Activated naive CD8-positive, alpha-beta T cell treated with anti-CD3 and anti-CD28 coated beads, Interleukin-2, amount 50 U/mL, for 16 hours (primary cell): ENCODE measurements around the gene ZMIZ1.

Source experiments
- DNase-seq: peaks from one replicate; pipeline ENCODE4 v3.0.0-alpha.2; 2020; ENCODE audit warnings: low read depth, low spot score

The ZMIZ1 gene

DNA sequence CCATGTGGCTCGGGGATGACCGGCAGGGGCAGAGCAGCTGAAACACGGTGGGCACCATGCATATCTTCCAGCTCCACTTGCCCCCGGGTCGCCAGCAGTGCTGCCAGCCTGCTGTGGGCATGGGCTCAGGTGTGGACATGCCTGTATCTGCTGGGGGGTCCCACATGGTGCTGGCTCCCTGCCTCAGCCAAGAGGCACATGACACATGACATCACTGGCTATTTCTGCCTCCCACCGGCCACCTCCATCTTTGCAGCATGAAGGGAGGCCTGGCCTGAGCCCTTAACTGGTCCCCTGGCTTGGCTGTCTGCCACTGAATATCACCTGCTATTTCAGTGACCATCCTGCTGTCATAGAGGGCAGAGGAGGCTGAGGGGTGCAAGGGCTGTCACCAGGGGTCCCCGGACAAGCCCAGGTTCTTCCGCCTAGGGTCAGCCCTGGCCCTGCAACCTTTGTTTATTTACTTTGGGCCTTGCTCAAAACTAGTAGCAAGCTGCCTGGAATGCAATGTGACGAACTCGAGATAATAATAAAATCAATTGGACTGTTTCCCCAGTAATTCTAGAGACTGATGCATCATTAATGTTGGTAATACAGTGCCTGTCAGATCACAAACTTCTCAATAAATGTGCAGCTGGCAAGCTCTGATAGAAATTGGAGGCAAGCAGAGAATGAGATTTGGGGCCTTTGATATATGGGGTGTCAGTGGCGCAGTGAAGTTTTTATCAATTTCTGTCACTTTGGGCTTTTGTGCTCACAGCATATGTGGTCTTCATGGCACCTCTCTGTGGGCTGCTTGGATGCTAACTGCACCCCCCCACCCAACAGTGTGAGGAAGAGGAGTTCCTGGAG, 28.5 kb downstream of the ZMIZ1 start:
- DNase-seq = no peak

DNA sequence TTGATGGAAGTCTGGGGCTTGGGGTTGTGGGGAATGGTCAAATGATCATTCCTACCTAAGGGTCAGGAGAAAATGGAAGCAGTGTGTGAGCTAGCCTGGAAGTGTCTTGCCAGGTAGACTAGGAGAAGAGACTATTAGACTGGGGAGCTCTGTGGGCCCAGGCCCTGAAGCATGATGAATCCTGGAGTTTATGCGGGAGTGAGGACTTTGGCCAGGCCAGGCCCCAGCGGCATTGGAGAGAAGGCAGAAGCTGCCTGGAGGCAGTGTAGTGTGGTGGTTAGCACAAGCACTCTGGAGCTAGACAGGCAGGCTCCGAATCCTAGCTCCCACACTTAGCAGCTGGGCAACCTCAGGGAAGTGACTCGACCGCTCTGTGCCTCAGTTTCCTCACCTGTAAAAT, 29.3 kb downstream of the ZMIZ1 start:
- no peak for DNase-seq

DNA sequence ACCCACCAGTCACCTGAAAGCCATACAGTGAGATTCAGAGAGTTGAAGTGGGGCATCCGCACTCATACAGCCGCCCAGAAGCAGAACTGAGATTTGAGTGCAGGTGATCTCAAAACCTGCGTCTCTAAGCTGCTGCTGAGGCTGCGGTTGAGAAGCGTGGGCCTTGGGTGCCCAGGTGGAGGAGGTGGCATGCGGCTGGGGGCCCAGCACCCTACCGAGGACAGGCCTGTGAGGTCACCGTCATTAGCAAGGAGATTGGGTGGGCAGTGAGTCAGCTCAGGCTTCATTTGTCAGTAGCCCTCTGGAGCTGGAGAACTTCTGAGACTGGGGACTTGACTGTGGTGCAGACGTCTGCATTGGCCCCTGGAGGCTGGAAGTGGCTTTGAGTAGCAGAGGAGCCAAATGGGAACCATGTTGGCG, 29.8 kb downstream of the ZMIZ1 start:
- DNase-seq = no peak

DNA sequence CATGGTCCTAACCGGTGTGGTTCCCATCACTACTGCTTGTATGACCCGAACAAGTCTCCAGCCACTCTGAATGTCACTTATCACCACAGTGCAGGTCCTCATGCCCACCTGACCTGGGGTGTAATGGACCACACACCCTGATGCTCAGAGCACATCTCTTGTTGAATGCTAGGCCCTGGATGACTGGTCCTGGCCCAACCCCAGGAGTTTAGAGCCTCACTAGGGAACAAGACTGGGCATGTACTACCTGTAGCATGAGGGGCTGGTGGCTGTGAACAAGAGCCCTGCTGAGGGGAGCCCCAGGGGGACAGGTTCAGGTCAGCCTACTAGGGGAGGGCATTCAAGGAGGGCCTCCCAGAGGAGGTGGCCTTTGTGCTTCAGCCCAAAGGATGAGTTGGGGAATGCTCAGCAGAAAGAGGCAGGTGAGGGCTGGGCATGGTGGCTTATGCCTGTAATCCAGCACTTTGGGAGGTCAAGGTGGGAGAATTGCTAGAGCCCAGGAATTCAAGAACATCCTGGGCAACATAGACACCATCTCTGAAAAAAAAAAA, 31.2 kb downstream of the ZMIZ1 start:
- DNase-seq = no peak

DNA sequence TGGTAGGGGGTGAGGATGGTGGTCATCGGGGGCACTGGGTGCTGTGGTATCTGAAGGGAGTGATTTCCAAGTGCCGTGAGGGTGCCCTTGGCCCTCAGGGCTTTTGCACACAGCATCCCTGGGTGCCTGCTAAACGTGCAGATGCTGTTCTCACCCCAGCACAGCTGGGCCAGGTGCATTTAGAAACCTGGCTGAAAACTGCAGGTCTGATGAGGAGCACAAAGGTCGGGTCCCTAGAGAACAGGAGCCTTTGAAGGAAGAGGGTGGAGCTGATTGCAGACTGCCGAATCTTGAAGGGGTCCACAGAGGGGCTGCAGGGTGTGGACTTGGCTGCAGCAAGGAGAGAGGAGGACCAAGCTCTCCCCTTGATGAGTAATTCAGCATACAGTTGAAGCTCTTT, 32.0 kb downstream of the ZMIZ1 start:
- no peak for DNase-seq

DNA sequence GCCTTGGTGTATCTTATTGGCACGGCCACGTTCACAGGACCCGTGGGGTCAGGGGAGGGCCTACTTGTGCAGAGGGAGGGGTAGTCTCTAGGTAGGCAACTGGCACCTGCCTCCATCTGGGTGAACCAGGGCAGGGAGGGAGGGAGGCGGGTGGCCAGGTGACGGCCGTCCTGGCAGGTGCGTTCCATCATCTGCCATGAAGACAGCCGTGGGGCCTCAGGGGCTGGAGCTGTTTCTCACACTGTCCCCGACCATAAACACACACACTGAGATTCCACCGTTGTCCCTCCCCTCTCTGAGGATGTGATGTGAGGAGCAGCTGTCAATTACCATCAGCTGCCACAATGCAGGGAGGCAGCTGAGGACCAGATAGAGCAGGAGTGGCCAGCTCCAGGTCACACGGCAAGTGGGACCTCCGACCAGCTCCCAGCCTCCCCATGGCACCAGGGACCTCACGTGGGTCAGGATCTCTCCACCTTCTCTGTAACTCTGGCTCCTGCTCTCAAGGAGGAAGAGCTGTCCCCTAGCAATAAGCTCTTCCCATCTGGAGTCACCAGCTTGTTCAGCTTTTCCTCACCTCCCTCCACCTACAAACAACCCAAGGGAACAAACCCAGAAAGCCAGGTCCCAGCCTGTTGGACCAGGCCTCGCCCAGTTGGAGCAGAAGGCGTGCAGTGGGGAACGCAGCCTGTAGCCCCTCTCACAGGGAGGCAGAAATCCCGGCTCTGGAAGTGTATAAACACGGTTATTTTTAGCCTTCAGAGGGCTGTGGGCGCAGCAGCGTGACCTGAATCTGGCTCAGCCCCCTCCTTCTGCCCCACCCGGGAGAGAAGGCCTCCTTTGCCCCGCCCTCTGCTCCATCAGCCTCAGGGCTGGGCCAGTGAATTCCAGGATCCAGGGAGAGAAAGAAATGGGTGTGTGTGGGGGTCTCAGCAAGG, 33.1 kb downstream of the ZMIZ1 start:
- no peak for DNase-seq

DNA sequence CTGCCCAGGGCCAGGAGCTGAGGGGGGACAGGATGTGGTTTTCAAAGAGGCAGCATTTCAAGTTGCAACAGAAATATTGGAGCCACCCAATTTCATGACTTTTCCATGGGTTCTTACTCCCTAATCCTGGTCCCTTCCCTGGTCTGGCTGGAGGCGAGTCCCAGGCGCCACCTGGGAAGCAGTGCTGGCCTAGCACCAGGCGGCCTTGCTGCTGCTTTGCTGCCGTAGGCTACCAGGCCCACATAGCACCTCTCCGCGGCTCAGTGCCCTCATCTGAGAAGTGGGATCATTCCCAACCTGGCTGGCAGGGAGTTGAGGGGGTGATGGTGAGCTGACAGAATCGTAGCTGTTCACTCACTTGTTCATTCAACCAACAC, 33.7 kb downstream of the ZMIZ1 start:
- no peak for DNase-seq

DNA sequence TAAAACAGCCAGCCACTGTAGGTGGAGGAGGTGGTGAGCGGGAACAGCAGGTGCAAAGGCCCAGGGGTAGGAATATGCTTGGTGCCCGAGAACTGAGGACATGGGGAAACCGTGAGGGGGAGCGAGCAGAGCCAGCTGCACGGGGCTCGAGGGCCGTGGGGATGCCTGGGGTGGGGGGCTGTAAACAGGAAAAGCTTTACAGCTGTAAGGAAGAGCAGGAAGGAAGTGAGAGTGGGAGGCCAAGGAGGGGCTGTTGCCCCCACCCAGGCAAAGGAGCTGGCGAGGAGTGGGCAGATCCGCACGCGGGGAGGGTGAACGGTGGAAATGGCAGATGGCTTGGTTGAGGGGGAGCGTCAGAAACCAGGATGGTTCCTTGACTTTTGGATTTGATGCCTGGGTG, 34.4 kb downstream of the ZMIZ1 start:
- no peak for DNase-seq

DNA sequence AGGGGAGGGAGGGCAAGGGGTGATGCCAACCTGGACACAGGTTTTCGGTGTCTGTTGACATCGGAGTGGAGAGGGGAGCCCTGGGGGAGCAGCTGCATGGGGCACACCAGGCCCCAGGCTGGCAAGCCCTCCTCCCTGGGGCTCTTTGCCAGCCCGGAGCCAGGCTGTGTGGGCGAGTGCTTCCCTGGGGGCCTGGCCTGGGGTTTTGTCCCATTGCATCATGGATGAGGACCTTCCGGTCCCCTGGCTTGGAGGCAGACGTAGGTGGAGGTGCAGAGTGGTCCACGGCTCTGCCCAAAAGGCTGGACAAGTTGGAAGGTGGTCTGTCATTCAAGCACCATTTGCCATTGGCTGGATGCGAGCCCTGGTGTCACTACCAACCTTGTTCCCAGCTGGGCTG, 34.8 kb downstream of the ZMIZ1 start:
- no peak for DNase-seq

DNA sequence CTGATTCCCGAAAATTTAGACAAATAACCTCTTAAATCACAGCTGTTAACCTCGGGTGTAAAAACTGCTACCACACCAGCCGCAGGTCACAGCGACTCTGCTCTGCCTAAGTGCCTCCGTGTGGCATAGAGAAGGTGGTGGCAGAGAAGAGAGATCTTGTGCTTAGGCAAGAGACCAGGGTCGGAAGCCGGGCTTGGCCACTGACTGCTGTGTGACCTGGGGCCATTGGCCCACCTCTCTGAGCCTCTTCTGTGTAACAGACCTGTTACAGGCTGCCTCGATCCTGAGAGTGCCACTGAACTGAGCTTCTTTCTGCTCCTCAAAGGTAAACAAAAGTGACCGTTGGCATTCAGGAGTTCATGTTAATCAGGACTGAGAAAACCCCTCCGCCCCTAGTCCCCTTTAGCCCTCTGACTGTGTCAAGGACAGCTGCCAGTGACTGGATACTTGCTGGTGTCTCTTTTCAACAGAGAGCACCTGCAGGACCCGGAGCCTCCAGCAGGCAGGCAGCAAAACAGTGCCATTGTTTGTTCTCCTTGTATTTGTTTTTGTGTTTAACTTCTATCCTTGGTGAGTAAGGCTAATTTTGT, 36.5 kb downstream of the ZMIZ1 start:
- no peak for DNase-seq

DNA sequence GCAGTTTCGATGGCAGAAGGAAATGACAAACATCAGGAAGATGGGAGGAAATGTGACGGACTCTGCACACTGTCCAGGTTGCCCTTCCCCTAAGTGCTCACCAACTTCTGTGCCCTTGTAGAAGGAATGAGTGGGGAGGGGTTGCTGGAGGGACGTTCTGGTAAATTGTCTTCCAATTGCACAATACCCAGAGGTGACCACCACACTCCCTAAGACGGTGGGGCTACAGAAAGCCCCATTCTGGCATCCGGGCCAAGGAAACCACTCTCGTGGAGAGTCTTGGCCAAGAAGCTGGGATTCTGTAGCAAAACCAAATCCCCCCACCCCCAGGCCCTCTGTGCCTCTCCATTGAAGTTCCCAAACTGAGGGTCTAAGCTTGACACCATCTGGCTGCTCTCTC, 37.1 kb downstream of the ZMIZ1 start:
- no peak for DNase-seq

DNA sequence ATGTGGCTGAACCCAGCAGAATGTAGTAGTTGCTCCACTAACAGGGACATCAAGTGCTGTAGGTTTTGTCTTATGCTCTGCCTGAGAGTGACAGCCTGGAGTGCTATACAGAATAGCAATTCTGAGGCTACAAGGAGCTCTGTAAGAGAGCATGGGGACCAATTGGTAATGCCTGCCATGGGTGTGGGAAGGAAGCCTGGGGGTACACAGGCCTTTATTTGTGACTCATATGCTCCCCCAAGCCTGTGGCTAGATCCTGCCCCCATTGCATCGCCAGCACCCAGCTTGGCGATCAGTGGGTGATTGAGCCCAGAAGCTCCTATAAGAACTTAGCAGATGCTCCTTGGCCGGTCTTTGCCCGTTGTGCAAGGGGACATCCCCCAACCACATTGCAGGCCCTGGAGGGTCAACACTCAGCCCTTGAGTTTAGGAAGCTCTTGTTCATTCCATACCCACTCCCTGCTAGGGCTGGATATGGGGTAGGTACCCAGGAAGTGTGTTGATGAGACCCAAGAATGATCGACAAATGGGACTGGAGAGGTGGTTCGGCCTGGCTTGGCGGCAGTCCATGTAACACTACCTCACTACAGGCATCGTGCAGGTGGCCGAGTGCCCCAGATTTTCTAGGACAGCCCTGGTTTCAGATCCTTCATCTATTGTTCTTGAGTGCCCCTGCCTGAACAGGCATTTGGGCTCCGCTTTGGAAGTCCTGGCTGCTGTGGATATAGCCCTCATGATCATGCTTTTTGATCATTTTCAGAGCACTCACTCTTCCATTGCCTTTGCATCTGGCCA, 37.7 kb downstream of the ZMIZ1 start:
- DNase-seq = no peak

DNA sequence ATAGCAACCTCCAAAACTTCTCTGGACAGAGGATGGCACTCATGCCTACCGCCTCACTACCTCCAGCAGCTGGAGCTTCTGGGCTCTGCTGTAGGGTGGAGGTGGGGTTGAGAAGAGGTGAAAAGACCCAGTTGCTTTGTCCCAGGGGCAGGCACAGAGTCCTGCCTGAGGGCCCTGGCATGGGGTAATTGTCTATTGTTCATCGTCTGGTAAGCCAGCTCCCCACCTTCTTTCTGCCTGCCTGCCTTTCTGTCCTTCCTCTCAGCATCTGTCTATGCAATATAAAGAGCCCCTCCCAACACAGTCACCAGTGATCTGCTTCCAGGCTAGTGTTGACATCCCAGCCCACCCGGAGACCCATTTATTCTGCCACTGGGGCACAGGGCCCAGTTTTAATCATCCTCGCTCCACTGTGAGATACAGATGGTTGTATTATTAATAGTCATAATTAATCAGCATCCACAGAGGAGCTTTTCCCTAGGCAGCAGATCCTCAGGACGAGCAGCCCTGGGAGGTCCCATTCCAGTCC, 39.0 kb downstream of the ZMIZ1 start:
- DNase-seq = no peak

DNA sequence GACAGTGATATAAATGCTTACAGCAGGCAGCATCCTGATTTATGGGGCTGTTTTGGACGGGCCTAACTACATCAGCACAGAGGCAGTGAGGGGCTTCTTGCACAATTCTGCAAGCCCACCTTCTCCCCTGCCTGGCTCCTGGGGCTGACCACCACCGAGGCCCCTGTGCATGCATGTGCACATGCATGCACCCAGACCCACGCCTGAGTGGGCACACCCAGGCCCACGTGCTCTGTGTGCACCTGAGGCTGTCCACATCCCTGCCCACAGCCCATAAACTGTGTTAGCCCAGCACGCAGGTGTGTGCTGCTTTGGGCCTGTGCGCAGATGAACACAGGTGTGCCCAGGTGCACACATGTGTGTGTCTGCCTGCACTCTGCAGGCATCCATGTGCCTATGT, 40.0 kb downstream of the ZMIZ1 start:
- no peak for DNase-seq

DNA sequence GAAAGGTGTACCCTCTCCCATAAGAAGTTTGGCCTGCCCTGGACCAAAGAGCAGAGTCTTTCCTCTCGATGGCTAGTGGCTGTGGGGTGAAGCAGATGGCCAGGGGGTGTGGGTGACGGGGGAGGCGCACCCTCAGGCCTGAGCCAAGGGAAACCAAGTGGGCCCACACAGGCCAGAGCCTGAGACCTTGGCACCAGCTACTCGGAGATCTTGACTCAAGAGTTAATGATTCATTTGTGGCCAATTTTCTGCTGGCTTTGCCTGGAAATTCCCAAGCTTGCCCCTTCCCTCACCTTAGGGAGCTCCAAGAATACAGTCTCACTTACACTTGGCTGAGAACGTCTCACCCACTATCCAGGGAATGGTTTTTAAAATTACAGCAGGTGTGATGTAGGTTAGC, 42.7 kb downstream of the ZMIZ1 start:
- DNase-seq = no peak

DNA sequence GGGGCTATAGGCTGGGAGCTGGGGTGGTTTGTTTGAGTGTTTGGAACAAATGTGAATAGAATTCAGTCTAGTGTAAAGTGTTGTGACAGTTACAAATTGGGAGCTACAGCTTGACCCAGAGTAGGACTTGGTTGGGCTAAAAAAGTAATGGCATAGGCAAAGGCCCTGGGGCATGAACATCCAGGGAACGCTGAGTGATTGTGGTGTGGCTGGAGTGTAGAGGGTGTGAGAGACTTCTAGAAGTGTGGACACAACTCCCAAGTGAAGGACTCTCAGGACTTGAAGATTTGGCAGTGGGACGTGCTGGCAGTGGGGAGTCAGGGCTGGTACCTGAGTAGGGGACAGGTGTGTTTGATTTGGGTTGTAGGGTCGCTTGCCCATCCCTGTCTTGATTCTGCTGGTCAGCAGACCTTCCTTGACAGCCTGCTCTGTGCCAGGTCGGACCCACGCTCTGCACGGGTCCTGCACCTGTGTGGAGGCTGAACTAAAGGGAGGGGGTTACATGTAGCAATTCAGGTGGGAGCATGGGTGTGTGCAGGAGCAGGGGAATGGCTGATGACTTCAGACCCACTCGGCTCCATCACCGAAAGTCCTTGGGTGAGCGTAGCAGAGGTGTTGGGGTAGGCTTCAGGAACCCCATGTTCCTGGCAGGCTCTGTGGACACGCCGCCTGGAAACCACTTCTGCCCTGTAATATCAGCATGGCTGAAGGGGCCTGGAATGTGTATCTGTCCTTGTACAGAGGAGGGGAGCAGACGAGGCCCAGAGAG, 43.3 kb downstream of the ZMIZ1 start:
- DNase-seq = no peak

DNA sequence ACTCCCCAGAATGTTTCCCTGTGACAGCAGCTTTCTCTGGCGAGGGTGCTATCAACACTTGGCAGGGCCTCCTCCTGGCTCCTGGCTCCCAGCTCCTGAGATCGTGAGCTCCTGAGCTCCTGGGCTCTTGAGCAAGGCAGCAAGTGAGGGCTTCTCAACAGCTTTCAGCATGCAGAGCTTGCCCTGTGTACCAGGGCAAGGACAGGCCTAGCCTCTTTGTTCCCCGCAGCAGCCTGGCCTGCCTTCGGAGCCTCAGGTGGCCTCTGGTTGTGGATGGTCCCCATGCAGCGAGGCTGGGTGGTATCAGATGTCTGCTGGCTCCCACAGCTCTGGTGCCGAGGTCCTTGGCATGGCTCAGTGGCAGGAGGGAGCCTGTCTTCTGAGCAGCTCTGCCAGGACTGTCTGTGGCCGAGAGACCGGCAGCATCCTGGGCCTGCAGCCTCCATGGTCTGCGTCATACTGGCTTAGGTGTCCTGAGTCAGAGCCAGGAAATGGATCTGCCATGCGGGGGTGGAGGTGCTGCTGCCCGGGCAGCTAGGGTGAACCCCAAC, 44.2 kb downstream of the ZMIZ1 start:
- no peak for DNase-seq

DNA sequence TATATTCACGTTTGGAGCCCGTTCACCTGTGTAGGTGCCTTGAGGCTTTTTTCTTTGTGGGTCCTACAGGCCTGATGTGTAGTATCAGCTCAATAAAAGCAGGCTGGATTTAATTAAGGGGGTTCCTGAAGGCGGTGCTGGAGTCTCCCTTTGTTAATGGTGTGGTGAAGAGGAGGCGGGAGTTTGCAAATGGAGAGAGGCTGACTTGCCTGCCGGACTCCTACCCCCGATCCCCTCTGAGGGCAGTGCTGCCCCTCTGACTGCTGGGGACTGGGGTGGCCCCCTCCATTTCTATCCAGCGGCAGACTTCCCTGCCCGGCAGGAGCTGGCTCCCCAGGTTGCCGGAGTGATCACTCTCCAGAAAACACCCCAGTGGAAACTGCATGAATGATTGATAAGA, 45.1 kb downstream of the ZMIZ1 start:
- no peak for DNase-seq

DNA sequence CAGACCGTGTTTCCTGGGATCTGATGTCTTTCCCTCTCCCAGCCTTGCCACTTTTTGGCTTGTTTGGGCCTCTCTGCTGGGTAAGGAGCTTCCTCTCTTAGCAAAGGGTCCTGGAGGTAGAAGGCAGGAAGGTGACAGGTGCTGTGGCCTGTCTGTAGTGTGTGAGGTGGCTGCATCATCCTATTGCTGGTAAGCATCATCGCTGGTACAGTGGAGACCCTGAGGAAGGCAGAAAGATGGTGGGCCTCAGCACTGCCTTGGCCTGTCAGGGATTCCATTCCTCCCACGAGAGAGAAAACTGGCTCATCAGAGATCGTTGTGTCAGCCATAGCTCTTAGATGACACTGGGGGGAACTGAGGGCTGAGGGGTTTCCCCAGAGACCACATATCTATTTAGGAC, 46.5 kb downstream of the ZMIZ1 start:
- DNase-seq = no peak

DNA sequence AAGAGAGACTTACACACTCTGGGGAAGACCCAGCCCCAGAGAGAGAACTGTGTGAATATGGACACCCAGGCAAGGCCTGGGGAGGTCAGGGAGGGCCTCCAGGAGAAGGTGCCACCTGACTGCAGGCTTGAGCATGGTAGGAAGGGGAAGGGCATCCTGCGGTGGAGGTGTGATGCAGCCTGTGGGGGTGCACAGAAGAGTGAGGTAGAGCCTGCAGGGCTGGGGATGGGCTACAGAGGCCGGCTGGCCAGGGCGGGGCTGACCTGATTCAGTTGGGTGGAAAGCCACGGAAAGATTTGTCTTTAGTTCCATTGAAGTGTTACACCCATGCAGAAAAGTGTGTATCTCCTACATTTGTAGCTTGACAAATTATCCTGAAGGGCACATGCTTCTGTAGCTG, 47.6 kb downstream of the ZMIZ1 start:
- no peak for DNase-seq
